Activated CD8-positive, alpha-beta T cell treated with anti-CD3 and anti-CD28 coated beads for 36 hours (primary cell): ENCODE measurements around the gene HTD2. TPM values are rescaled to one million over a fixed set of nuclear protein-coding genes. Genes with fewer than 3 reads are reported as not detected.

Experiments
- ATAC-seq: fragments of 200-7000 bp; cut with Tn5 transposase; one replicate; pipeline ENCODE4 v1.10.0; 2021; ENCODE audit warnings: mild to moderate bottlenecking, moderate library complexity
- CTCF ChIA-PET: fragments of 350-600 bp; sonication (Branson Sonifier 250); formaldehyde crosslinking; loops from one replicate; lab custom pipeline; 2021; ENCODE audit warnings: antibody characterized with exemption; lab: Charles Lee
- POLR2A ChIA-PET: fragments of 350-600 bp; sonication (Branson Sonifier 250); formaldehyde crosslinking; loops from one replicate; lab custom pipeline; 2021; ENCODE audit warnings: antibody characterized with exemption; lab: Charles Lee
- DNase-seq: peaks from one replicate; pipeline ENCODE4 v3.0.0-alpha.2; 2020
- H3K27ac Mint-ChIP-seq: one replicate; pipeline ENCODE4 v1.8.0; 2021; ENCODE audit warnings: mild to moderate bottlenecking, mixed read lengths
- H3K27me3 Mint-ChIP-seq: one replicate; pipeline ENCODE4 v1.8.0; 2021; ENCODE audit warnings: mixed read lengths
- H3K36me3 Mint-ChIP-seq: one replicate; pipeline ENCODE4 v1.8.0; 2021; ENCODE audit warnings: low read depth, mixed read lengths
- H3K4me1 Mint-ChIP-seq: one replicate; pipeline ENCODE4 v1.8.0; 2021; ENCODE audit warnings: low read depth, mixed read lengths
- H3K4me3 Mint-ChIP-seq: one replicate; pipeline ENCODE4 v1.8.0; 2021; ENCODE audit warnings: mild to moderate bottlenecking, moderate library complexity, mixed read lengths
- H3K9me3 Mint-ChIP-seq: one replicate; pipeline ENCODE4 v1.8.0; 2021; ENCODE audit warnings: mixed read lengths
- intact Hi-C: fragments of 100-400 bp; cut with micrococcal nuclease; formaldehyde crosslinking; loops from one replicate; pipeline ENCODE4 v1.10.0; 2022
- total RNA-seq, 2 experiments: library from RNA; stranded (reverse); gene quantifications; one replicate each; pipeline ENCODE4 v1.2.3, GENCODE V29; 2021
- TF ChIP-seq, protein P1 (sequence below): fragments of 200-600 bp; IDR thresholded peaks from one replicate; pipeline ENCODE4 v1.8.0; 2022; ENCODE audit warnings: antibody characterized with exemption, mild to moderate bottlenecking

HTD2 gene
- total RNA-seq, 2 experiments from 2014 or later = 8.4 to 9.6 TPM

GRCh38 chr3:58323529-58324390 is 17.4 kb downstream of the HTD2 start:
- Mint-ChIP-seq H3K36me3 (peaks cover 10% of the 10 kb centered on the region), H3K4me1 (peaks cover 40% of the 10 kb centered on the region), H3K4me3 (peak overlapping the region; percentile 2), H3K27ac (peak overlapping the region; percentile 87), H3K9me3 (no peaks in the 10 kb centered on the region), H3K27me3 (no peaks in the 10 kb centered on the region)
- intact Hi-C loops = loop anchor here (5.0 kb wide), 2 partner anchors 89 to 209 kb away; no protein-coding TSS in a partner anchor
- DNase-seq (peak; percentile 12), ATAC-seq (peak; percentile 64)
- POLR2A ChIA-PET = interaction anchor here (1.0 to 1.5 kb wide), 2 partner anchors 9 to 15 kb away, joined by 3 to 7 read pairs; partner anchors contain the start of gene PXK
- TF ChIP-seq, protein P1, sequence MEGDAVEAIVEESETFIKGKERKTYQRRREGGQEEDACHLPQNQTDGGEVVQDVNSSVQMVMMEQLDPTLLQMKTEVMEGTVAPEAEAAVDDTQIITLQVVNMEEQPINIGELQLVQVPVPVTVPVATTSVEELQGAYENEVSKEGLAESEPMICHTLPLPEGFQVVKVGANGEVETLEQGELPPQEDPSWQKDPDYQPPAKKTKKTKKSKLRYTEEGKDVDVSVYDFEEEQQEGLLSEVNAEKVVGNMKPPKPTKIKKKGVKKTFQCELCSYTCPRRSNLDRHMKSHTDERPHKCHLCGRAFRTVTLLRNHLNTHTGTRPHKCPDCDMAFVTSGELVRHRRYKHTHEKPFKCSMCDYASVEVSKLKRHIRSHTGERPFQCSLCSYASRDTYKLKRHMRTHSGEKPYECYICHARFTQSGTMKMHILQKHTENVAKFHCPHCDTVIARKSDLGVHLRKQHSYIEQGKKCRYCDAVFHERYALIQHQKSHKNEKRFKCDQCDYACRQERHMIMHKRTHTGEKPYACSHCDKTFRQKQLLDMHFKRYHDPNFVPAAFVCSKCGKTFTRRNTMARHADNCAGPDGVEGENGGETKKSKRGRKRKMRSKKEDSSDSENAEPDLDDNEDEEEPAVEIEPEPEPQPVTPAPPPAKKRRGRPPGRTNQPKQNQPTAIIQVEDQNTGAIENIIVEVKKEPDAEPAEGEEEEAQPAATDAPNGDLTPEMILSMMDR = no peak
- CTCF ChIA-PET = interaction anchor here (1.1 to 8.2 kb wide), 5 partner anchors 15 to 168 kb away, joined by 3 to 87 read pairs (median 6); partner anchors contain the start of genes HTD2, KCTD6 and RPP14

DNA sequence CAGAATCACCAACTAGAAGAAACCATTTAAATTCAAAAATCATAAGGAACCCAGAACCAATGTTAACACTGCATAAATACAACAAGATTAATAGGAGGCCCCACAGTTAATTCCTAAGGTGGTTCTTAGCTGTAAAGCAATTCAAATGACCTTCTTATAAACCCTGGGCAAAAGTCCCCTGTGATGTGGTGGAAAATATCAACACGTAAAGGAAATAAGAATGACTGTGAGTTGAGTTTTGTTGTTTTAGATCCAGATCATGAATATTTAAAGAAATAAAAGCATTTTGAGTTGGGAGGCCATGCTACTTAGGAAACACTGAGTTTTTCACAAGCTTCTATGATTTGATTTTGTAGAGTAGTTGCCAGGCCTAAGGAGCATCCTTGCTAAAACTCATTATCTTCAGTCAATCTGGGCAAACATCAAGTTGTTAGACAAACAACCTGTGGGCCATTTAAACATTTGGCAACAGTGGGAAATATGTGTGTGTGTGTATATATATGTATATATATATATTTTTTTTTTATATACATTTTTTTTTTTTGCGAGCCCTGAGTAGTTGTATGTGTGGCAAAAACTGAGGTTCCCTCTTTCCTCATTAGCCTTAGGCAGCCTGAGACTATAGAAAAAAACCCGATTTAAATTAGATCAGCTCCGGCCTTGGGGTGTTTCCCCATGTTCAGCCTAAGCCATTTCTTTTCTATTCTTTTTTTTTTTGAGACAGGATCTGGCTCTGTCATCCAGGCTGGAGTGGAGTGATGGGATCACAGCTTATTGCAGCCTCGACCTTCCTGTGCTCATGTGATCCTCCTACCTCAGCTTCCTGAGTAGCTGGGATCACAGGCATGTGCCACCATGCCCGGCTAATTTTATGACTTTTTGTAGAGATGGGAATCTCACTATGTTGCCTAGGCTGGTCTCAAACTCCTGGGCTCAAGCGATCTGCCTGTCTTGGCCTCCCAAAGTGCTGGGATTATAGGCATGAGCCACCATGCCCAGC is 18.4 kb downstream of the HTD2 start:
- peaks cover 7% of the 10 kb centered on the region for H3K36me3 Mint-ChIP-seq
- intact Hi-C loops = loop anchor here (5.0 kb wide), 2 partner anchors 88 to 208 kb away; no protein-coding TSS in a partner anchor
- TF ChIP-seq, protein P1 = no peak
- H3K27ac Mint-ChIP-seq = peak overlapping the region; percentile 87
- POLR2A ChIA-PET = interaction anchor here (1.0 to 1.5 kb wide), 3 partner anchors 8 to 16 kb away, joined by 3 to 7 read pairs (median 4); partner anchors contain the start of gene PXK
- H3K27me3 Mint-ChIP-seq = no peaks in the 10 kb centered on the region
- DNase-seq = peak; percentile 37
- H3K9me3 Mint-ChIP-seq = no peaks in the 10 kb centered on the region
- peak; percentile 63 for ATAC-seq
- peaks cover 40% of the 10 kb centered on the region for H3K4me1 Mint-ChIP-seq
- CTCF ChIA-PET = interaction anchor here (0.8 to 4.4 kb wide), 5 partner anchors 17 to 167 kb away, joined by 3 to 35 read pairs (median 4); partner anchors contain the start of genes HTD2, KCTD6 and RPP14
- peak overlapping the region; percentile 2 for H3K4me3 Mint-ChIP-seq

DNA sequence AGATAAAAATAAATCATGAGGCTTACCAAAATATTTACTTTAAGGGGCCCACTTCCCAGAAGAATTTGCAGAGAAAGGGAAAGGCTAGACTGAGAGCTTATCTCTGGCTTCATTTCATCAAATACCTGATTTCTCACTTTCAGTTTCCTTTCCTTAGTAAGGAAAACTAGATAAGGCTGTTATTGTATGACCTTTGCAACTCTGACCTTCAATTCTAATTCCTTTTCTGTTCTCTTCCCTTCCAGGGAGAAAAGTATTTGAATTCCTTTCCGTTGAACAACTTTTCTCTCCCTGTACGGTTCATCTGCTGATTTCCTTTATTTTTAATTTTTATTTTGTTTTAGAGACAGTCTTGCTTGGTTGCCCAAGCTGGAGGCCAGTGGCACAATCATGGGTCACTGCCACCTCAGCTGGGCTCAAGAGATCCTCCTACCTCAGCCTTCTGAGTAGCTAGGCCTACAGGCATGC is 19.2 kb downstream of the HTD2 start:
- ChIA-PET POLR2A (interaction anchor here (1.4 to 1.5 kb wide), 2 partner anchors 9 to 25 kb away, joined by 3 to 4 read pairs; no protein-coding TSS in a partner anchor), CTCF (interaction anchor here (1.2 to 4.4 kb wide), 3 partner anchors 10 to 18 kb away, joined by 3 to 35 read pairs (median 4); partner anchors contain the start of genes HTD2 and RPP14)
- H3K4me3 Mint-ChIP-seq = no peak overlapping the region
- no peak for ATAC-seq
- TF ChIP-seq, protein P1 = no peak
- H3K27ac Mint-ChIP-seq = peak overlapping the region; percentile 87
- DNase-seq = no peak
- H3K36me3 Mint-ChIP-seq = peaks cover 7% of the 10 kb centered on the region
- no peaks in the 10 kb centered on the region for H3K9me3 Mint-ChIP-seq
- peaks cover 40% of the 10 kb centered on the region for H3K4me1 Mint-ChIP-seq
- intact Hi-C loops = no loop called here
- no peaks in the 10 kb centered on the region for H3K27me3 Mint-ChIP-seq

DNA sequence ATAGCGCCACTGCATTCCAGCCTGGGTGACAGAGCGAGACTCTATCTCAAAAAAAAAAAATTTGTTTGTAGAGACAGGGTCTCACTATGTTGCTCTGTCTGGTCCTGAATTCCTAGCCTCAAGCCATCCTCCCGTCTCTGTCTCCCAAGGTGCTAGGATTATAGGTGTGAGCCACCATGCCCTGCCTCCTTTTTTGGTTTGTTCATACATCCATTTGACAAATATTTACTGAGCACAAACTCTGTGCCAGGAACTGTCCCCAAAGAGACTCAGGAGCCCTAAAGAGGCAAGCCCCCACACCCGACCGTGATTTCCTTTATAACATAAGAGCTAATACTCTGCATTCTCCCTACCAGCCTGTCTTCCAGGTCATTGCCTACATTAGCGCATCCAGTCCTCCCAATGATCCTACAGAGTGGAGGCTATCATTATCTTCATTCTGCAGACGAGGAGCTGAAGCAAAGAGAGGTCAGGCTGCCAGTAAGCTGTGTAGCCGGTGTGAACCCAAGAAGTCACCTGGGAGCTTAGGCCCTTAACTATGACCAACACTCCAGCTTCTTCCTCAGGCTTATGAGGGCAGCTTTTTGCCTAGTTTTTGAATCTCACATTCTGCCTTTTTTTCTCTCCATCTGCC is 20.1 kb downstream of the HTD2 start:
- ChIA-PET POLR2A (interaction anchor here (0.9 to 1.5 kb wide), 4 partner anchors 8 to 30 kb away, joined by 3 to 4 read pairs (median 3); partner anchors contain the start of genes HTD2 and RPP14), CTCF (interaction anchor here (1.2 to 4.4 kb wide), 4 partner anchors 9 to 109 kb away, joined by 3 to 35 read pairs (median 4); partner anchors contain the start of genes HTD2 and RPP14)
- DNase-seq (no peak), ATAC-seq (no peak)
- H3K27ac Mint-ChIP-seq = peak overlapping the region; percentile 66
- H3K9me3 Mint-ChIP-seq = no peaks in the 10 kb centered on the region
- H3K36me3 Mint-ChIP-seq = peaks cover 3% of the 10 kb centered on the region
- H3K4me1 Mint-ChIP-seq = peaks cover 36% of the 10 kb centered on the region
- TF ChIP-seq, protein P1 = no peak
- no peaks in the 10 kb centered on the region for H3K27me3 Mint-ChIP-seq
- intact Hi-C loops = no loop called here
- H3K4me3 Mint-ChIP-seq = no peak overlapping the region
